HFF-Myc (cell line): ENCODE results near the gene SPAG17.

Experiments used
- DNase-seq: peaks from one replicate; pipeline ENCODE4 v3.0.0-alpha.2; 2011; ENCODE audit warnings: low read depth; ENCODE audit errors: extremely low read depth
- H3K4me3 ChIP-seq: replicated peaks from 2 replicates; pipeline ENCODE4 v1.5.1; 2011; ENCODE audit warnings: low read depth, mild to moderate bottlenecking, control low read depth, low read length
- TF ChIP-seq, protein P1 (sequence below): IDR thresholded peaks from 2 replicates; pipeline ENCODE4 v1.5.1; 2012; ENCODE audit warnings: mild to moderate bottlenecking, low read depth, low read length, control low read depth; ENCODE audit errors: missing control alignments

The SPAG17 gene

GRCh38 chr1:118155106-118155505 lies 29.9 kb downstream of the SPAG17 start:
- H3K4me3 ChIP-seq, result no peak overlapping the region
- no peak for DNase-seq
- TF ChIP-seq, protein P1, sequence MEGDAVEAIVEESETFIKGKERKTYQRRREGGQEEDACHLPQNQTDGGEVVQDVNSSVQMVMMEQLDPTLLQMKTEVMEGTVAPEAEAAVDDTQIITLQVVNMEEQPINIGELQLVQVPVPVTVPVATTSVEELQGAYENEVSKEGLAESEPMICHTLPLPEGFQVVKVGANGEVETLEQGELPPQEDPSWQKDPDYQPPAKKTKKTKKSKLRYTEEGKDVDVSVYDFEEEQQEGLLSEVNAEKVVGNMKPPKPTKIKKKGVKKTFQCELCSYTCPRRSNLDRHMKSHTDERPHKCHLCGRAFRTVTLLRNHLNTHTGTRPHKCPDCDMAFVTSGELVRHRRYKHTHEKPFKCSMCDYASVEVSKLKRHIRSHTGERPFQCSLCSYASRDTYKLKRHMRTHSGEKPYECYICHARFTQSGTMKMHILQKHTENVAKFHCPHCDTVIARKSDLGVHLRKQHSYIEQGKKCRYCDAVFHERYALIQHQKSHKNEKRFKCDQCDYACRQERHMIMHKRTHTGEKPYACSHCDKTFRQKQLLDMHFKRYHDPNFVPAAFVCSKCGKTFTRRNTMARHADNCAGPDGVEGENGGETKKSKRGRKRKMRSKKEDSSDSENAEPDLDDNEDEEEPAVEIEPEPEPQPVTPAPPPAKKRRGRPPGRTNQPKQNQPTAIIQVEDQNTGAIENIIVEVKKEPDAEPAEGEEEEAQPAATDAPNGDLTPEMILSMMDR, result no peak

DNA sequence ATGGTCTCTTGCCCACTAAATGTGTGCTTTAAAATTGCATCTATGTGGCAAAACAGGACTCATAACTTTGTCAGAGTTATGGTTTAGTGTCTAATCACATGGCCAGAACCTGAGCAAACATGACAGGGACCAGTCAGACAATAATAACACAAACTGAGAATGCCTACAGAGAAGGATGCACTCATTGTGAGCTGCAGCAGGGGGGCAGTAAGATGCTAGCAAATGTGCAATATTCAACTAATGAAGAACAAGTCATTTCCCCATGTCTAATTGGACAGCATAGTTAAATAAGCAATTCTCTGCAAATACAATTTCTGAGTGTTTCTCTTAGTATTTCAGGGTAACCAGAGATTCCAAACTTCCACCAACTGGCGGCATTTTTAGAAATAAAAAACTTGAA lies 30.8 kb downstream of the SPAG17 start:
- no peak overlapping the region for H3K4me3 ChIP-seq
- TF ChIP-seq, protein P1, result peak; percentile 51
- DNase-seq, result no peak

GRCh38 chr1:118151312-118151937 lies 33.6 kb downstream of the SPAG17 start:
- DNase-seq, result peak; percentile 56
- TF ChIP-seq, protein P1, result peak; percentile 69
- H3K4me3 ChIP-seq, result no peak overlapping the region

DNA sequence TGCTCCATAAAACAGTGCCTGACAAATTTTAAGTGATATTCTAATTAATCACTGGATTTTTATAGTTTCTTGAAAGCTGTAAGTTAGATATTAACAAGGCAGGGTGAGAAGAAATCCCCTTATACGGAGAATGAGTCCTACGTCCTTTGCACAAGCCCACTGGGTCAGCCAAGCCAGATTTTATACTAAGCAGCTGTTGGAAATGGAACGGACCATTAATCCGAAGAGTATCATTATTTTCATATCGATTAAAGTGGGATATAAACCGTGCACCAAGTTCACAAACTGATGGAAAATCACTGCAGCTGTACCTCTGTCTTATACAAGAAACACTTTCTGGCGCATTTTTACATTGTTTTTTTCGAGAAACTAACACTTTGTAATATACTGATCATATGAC lies 35.2 kb downstream of the SPAG17 start:
- H3K4me3 ChIP-seq, result no peak overlapping the region
- TF ChIP-seq, protein P1, result no peak
- DNase-seq, result no peak

GRCh38 chr1:118148034-118148433 lies 37.0 kb downstream of the SPAG17 start:
- TF ChIP-seq, protein P1, result no peak
- DNase-seq, result no peak
- no peak overlapping the region for H3K4me3 ChIP-seq

DNA sequence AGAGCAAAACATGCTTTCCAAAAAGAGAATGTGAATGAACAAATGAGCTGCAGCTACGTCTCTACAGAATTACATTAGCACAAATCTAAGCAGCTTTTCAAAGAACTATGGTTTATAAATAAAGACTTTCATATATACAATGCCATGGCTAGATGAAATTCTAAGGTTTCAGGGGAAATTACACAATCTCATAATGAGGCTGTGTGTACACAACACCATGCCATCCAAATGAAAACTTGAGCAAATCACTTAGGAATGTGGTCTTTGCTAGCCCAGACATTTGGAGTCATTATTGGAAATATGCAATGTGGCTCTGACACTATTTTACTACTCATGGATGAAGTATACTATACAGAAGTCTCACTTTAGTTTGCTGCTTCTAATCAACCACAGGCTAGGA lies 37.5 kb downstream of the SPAG17 start:
- no peak overlapping the region for H3K4me3 ChIP-seq
- TF ChIP-seq, protein P1, result no peak
- DNase-seq, result peak; percentile 43

GRCh38 chr1:118145721-118146120 lies 39.3 kb downstream of the SPAG17 start:
- TF ChIP-seq, protein P1, result no peak
- DNase-seq, result no peak
- H3K4me3 ChIP-seq, result no peak overlapping the region
